GM12875 (cell line): Measurements from ENCODE around the gene CHMP3.
"Not testable (repeated sequence)": the region's sequence is repeated elsewhere in the genome, so short reads cannot be mapped to it uniquely, and the experiment has no call there.

Experiments
- H3K4me3 ChIP-seq: one replicate; pipeline ENCODE4 v1.5.1; 2011; ENCODE audit warnings: low read depth, low read length, control low read depth
- CTCF ChIP-seq: IDR thresholded peaks from 2 replicates; pipeline ENCODE4 v1.5.1; 2011; ENCODE audit warnings: low read depth, mild to moderate bottlenecking, control low read depth, inconsistent platforms, low read length, moderate library complexity, borderline replicate concordance; ENCODE audit not compliant: insufficient read depth

CHMP3 gene

GRCh38 chr2:86544278-86545099 is 18.8 kb downstream of the CHMP3 start:
- H3K4me3 ChIP-seq, result not testable (repeated sequence)

GRCh38 chr2:86543793-86544192 is 19.4 kb downstream of the CHMP3 start:
- no peak for TF ChIP-seq CTCF
- H3K4me3 ChIP-seq, result no peak overlapping the region

GRCh38 chr2:86543335-86543734 is 19.9 kb downstream of the CHMP3 start:
- H3K4me3 ChIP-seq, result no peak overlapping the region
- TF ChIP-seq CTCF, result no peak

GRCh38 chr2:86542814-86543213 is 20.4 kb downstream of the CHMP3 start:
- no peak for TF ChIP-seq CTCF
- H3K4me3 ChIP-seq, result no peak overlapping the region

GRCh38 chr2:86541334-86541733 is 21.9 kb downstream of the CHMP3 start:
- no peak overlapping the region for H3K4me3 ChIP-seq
- TF ChIP-seq CTCF, result no peak

GRCh38 chr2:86533589-86533988 is 29.7 kb downstream of the CHMP3 start:
- H3K4me3 ChIP-seq, result no peak overlapping the region
- TF ChIP-seq CTCF, result no peak

GRCh38 chr2:86525421-86526340 is 37.6 kb downstream of the CHMP3 start:
- TF ChIP-seq CTCF, result no peak
- no peak overlapping the region for H3K4me3 ChIP-seq
